NCI-H1105 (cell line): ENCODE data around the gene FTO.

Source experiments
- DNase-seq: peaks from one replicate; lab custom pipeline; 2025; lab: John Stamatoyannopoulos, UW

Gene FTO

GRCh38 chr16:54160252-54160860 is 456.4 kb downstream of the FTO start:
- no peak for DNase-seq

GRCh38 chr16:54160939-54161897 is 457.3 kb downstream of the FTO start:
- DNase-seq, result no peak

DNA sequence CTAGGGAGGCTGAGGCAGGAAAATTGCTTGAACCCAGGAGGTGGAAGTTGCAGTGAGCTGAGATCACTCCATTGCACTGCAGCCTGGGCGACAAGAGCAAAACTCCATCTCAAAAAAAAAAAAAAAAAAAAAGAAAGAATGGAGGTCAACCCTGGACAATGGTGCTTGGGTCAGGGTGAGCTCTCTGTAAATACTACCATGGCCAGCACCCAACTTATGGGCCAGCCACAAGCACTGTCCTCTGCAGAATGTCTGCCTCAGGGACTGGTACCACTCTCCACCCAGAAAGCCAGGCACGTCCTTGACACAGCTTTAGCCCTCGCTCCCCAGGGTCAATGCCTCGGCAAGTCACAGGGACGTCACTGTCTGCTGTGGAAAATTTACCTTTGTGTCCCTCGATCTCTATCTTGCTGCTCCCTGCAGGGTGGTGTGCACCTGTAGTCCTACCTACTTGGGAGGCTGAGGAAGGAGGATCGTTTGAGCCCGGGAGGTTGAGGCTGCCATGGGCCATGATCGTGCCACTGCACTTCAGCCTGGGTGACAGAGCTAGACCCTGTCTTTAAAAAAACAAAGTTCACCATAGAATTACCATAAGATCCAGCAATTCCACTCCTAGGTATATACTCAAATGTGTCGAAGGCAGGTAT is 459.4 kb downstream of the FTO start:
- DNase-seq, result no peak

GRCh38 chr16:54164789-54165173 is 460.8 kb downstream of the FTO start:
- no peak for DNase-seq

GRCh38 chr16:54165174-54165911 is 461.4 kb downstream of the FTO start:
- no peak for DNase-seq

- DNase-seq, result no peak
These were observed 462.2 kb downstream of the FTO start for GRCh38 chr16:54165912-54166865.

GRCh38 chr16:54169112-54169511 is 465.2 kb downstream of the FTO start:
- no peak for DNase-seq

GRCh38 chr16:54171626-54172537 is 467.9 kb downstream of the FTO start:
- peak; percentile 91 for DNase-seq

DNA sequence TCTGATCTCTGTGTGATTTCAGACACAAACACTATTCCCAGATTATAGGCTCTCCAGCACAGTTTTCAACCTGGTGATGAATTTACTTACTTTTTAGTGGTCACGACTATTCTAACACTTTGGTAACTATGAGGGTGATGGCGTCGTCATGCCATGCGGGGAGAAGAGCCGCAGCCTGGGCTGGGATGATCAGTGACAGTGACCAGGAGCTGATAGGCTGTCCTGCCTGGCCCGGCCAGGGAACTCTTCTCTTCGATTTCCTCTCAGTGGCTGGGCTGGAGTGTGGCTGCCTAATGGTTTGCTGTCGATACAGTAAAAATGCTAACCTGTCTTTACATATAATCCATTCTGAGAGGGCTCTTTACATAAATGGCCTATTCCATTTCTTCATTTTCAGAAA is 469.5 kb downstream of the FTO start:
- no peak for DNase-seq

DNA sequence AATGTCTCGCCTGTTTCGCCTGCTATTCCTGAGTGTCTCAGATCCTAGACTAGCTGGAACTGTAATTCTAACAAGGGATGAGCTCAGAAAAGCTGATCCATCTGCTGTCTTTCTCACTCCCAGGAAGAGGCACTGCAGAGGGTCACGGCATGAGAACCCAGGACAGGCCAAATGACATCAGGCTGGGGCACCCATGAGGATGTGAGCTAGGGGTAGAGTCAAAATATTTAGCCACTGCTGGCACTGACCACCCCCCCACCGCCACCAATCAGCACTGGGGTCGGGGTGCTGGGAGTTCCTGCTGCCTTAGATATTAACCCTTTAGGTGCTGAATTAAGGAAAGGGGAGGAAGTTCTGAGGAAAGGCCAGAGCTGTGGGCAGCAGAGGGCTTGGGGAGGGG is 470.2 kb downstream of the FTO start:
- no peak for DNase-seq

DNA sequence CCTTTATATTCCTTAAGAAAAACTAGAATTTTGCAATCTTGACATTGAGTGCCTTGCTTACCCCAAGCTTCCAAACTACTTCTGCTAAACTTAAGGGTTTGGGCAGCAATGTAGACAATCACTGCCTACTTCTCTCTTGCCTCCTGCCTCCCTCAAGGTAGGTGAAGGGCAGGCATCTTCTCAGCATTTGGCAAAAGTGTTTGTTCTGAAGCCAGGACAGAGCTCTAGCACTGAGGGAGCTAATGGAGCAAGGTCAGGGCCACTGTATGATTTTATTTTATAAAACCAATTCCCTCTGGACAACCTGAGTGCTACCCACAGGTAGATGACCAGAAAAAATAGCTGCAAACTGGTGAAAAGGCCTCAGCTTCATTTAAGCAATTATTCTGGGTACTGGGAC is 470.8 kb downstream of the FTO start:
- DNase-seq, result no peak

- peak; percentile 6 for DNase-seq
These were observed 471.2 kb downstream of the FTO start for GRCh38 chr16:54175169-54175551.

DNA sequence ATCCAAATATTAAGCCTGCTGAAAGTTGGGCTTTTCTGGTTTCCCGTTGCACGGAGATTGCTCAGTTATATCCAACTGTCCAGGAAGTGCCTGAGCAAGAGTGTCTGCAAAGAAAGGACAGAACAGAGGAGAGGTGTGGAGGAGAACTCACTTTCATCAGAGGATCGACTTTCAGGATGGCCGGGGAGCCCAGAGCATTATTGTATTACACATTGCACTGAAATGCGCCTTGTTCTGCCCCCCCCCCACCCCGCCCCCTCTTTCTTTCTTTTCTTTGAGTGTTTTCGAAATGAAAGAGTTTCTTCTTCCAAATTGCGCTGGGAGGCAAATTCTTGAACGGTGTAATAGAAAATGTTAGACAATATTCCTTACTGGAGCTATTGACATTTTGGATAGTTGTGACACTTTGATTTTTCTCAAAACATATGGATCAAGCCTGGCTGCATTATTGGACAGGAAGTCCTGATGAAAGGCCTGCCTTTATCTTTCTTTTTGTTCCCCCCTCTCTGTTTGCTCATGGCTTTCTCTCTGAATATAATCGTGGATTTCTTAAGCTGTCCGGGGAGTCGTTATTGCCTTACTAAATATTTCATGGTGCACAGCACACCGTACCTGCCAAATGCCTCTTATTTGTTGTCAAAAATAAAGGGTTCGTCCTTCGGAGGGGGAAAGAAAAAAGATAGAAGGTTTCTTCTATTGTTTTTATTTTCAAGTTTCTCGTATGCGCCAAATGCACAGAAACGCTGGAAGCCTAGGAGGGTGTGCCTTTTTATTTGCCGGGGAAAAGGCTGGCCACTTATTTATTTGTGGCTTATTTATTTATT is 471.8 kb downstream of the FTO start:
- DNase-seq, result no peak

DNA sequence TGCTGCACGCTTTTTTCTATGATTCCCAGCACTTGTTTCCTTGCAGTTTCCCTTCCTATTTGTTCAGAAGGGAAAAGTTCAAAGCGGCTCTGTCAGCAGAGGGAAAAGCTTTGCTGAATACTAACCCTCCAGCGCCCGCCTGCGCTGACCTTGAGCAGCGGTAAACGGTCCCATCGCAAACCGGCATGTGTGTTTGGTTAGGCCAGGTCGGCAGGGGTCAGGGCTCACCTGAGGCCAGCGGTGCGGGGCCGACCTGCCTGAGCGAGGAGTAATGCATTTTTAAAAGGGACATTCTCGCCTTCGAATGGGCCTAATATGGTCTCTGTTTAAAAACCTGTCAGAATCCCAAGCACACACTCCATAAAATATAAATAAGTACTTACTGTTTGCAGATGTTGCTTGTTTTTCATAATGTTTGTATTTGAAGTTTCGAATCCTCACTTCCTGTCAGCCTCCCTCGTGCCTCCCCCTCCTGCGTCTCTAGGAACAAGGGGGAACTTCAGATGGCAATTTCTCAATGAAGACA is 472.5 kb downstream of the FTO start:
- DNase-seq, result no peak

DNA sequence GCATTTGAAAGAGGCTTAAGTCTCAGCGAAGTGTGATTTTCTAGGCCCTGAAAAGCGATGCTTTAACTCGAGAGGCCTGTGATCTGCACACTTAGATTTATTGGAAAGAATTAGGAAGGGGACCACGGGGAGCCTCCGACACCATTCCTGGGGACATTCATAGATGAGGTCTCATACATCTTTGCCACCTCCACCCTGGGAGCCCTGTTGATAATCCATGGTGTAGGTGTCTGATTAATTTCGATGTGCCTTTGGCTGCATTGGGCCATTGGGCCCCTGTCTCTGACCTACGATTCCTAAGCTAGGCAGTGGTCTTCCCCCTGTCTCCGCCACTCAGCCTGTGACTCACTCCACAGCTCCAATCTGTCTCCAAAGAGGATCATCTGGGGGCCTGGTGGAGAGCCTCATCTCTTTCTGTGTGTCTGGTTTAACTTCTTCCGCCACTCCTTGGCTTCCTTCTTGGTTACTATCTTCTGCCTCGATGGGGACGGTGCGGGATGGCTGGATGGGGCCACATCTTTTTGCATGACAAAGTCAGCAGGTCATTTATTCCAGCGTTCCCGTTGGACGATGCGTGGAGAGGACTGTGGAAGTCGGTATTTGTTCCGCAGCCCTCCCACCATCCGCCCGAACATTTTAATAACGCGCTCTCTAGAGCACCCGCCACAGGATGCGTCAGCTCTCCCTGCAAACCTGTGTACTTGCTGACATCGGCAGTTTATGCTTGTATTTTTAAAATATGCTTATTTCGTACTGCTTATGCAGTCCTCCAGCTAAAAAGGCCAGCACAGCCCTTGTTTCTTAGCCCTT is 473.3 kb downstream of the FTO start:
- DNase-seq, result no peak

- DNase-seq, result no peak
These were observed 474.0 kb downstream of the FTO start for GRCh38 chr16:54177862-54178477.

GRCh38 chr16:54178478-54178976 is 474.6 kb downstream of the FTO start:
- DNase-seq, result peak; percentile 84
